HG02763 (cell line): ENCODE data around the gene FSIP1.

ENCODE experiments used
- ATAC-seq: cut with Tn5 transposase; IDR thresholded peaks from one replicate; pipeline ENCODE4 v1.9.1; 2021; ENCODE audit warnings: mild to moderate bottlenecking, moderate library complexity; ENCODE audit not compliant: unreplicated experiment

The FSIP1 gene

GRCh38 chr15:39556461-39556860, 226.2 kb downstream of the FSIP1 start:
- no peak for ATAC-seq

GRCh38 chr15:39555885-39556284, 226.8 kb downstream of the FSIP1 start:
- ATAC-seq, result no peak

- ATAC-seq, result no peak
Measured at GRCh38 chr15:39554746-39555387, 227.8 kb downstream of the FSIP1 start.

GRCh38 chr15:39553947-39554693, 228.5 kb downstream of the FSIP1 start:
- ATAC-seq, result no peak

- ATAC-seq, result no peak
Measured at GRCh38 chr15:39552556-39552955, 230.1 kb downstream of the FSIP1 start.

GRCh38 chr15:39551476-39551875, 231.2 kb downstream of the FSIP1 start:
- ATAC-seq, result no peak
